IPS-NIHi7 (cell line): Measurements from ENCODE around the gene SNRPN.
"Not testable (repeated sequence)": the region's sequence is repeated elsewhere in the genome, so short reads cannot be mapped to it uniquely, and the experiment has no call there.

Source experiments
- DNase-seq: peaks from one replicate; pipeline ENCODE4 v3.0.0; 2012; ENCODE audit warnings: mixed read lengths; ENCODE audit errors: extremely low spot score

Gene SNRPN

GRCh38 chr15:24971052-24971451 lies 16.3 kb downstream of the SNRPN start:
- DNase-seq = no peak

- DNase-seq = no peak
These were observed 17.0 kb downstream of the SNRPN start for GRCh38 chr15:24971772-24972171.

- not testable (repeated sequence) for DNase-seq
These were observed 17.9 kb downstream of the SNRPN start for GRCh38 chr15:24972707-24973106.

- DNase-seq = no peak
These were observed 22.1 kb downstream of the SNRPN start for GRCh38 chr15:24976932-24977331.

GRCh38 chr15:24977686-24978085 lies 22.9 kb downstream of the SNRPN start:
- no peak for DNase-seq

GRCh38 chr15:24985224-24985623 lies 30.4 kb downstream of the SNRPN start:
- no peak for DNase-seq

GRCh38 chr15:24986653-24987052 lies 31.9 kb downstream of the SNRPN start:
- DNase-seq = no peak

GRCh38 chr15:25019434-25019833 lies 64.6 kb downstream of the SNRPN start:
- DNase-seq = no peak

- DNase-seq = no peak
These were observed 67.4 kb downstream of the SNRPN start for GRCh38 chr15:25022233-25022632.
